Caco-2 (cell line): ENCODE measurements around the gene TCF7L2. TPM values are rescaled to one million over a fixed set of nuclear protein-coding genes. Genes with fewer than 3 reads are reported as not detected.

ENCODE experiments used
- BruUV-seq: library from RNA; stranded (reverse); fragments of 400-500 nt; replicated peaks from 2 replicates; lab custom pipeline; 2021; lab: Mats Ljungman, UMichigan
- CTCF ChIA-PET: fragments of 300-600 bp; sonication (Branson Sonifier 250); formaldehyde crosslinking; loops from one replicate; lab custom pipeline; 2022; ENCODE audit warnings: antibody characterized with exemption; lab: Charles Lee
- POLR2A ChIA-PET: fragments of 300-600 bp; sonication (Branson Sonifier 250); formaldehyde crosslinking; loops from one replicate; lab custom pipeline; 2022; ENCODE audit warnings: antibody characterized with exemption; lab: Charles Lee
- DNase-seq, 2 experiments: peaks; one replicate each; pipeline versions ENCODE4 v3.0.0 to v3.0.0-alpha.2; 2020 to 2022
- H3K27me3 ChIP-seq: replicated peaks from 2 replicates; pipeline ENCODE4 v1.6.0; 2011; ENCODE audit warnings: low read length; ENCODE audit not compliant: control insufficient read depth, insufficient read depth
- H3K36me3 ChIP-seq: 2 replicates; pipeline ENCODE4 v1.5.1; 2011; ENCODE audit warnings: low read length; ENCODE audit not compliant: control insufficient read depth, insufficient read depth
- H3K4me1 ChIP-seq: fragments of 250-450 bp; sonication (Bioruptor Pico); 2 replicates; pipeline ENCODE4 v1.5.1; 2020; ENCODE audit warnings: mild to moderate bottlenecking
- H3K4me3 ChIP-seq: 2 replicates; pipeline ENCODE4 v1.5.1; 2011; ENCODE audit warnings: low read depth, mild to moderate bottlenecking, control low read depth, low read length
- H3K9me3 ChIP-seq: fragments of 250-450 bp; sonication (Bioruptor Pico); 2 replicates; pipeline ENCODE4 v1.5.1; 2020; ENCODE audit warnings: mild to moderate bottlenecking, moderate library complexity
- H3K27ac Mint-ChIP-seq: one replicate; pipeline ENCODE4 v1.8.0; 2022; ENCODE audit warnings: mixed read lengths; ENCODE audit not compliant: unreplicated experiment
- H3K27me3 Mint-ChIP-seq: one replicate; pipeline ENCODE4 v1.8.0; 2022; ENCODE audit warnings: mixed read lengths; ENCODE audit not compliant: insufficient read depth, unreplicated experiment
- H3K36me3 Mint-ChIP-seq: one replicate; pipeline ENCODE4 v1.8.0; 2022; ENCODE audit warnings: mild to moderate bottlenecking, mixed read lengths; ENCODE audit not compliant: insufficient read depth, unreplicated experiment
- H3K4me1 Mint-ChIP-seq: one replicate; pipeline ENCODE4 v1.8.0; 2022; ENCODE audit warnings: low read depth, mixed read lengths; ENCODE audit not compliant: unreplicated experiment
- H3K4me3 Mint-ChIP-seq: one replicate; pipeline ENCODE4 v1.8.0; 2022; ENCODE audit warnings: mild to moderate bottlenecking, moderate library complexity, mixed read lengths; ENCODE audit not compliant: unreplicated experiment
- H3K9me3 Mint-ChIP-seq: one replicate; pipeline ENCODE4 v1.8.0; 2022; ENCODE audit warnings: mixed read lengths; ENCODE audit not compliant: unreplicated experiment
- intact Hi-C: fragments of 100-400 bp; cut with micrococcal nuclease; formaldehyde crosslinking; loops from one replicate; pipeline ENCODE4 v1.10.0; 2022; ENCODE audit not compliant: unreplicated experiment
- total RNA-seq: library from RNA; stranded (reverse); gene quantifications from 2 replicates; pipeline ENCODE4 v1.2.3, GENCODE V29; 2022
- TF ChIP-seq, protein P1 (sequence below), 2 experiments: fragments of 200-600 bp in 1 of 2; IDR thresholded peaks; 1 replicate in 1 of 2; 2 replicates in 1 of 2; pipeline versions ENCODE4 v1.5.1 to v1.8.0; 2011 to 2022; ENCODE audit warnings: antibody characterized with exemption in 1 of 2, control low read depth in 1 of 2, inconsistent platforms in 1 of 2, low read depth in 1 of 2, low read length in 1 of 2, mild to moderate bottlenecking in 1 of 2, moderate library complexity in 1 of 2; ENCODE audit not compliant: insufficient read depth in 1 of 2, severe bottlenecking in 1 of 2, unreplicated experiment in 1 of 2

Gene TCF7L2
- total RNA-seq, 1 experiment from 2014 or later: 45.4 TPM

DNA sequence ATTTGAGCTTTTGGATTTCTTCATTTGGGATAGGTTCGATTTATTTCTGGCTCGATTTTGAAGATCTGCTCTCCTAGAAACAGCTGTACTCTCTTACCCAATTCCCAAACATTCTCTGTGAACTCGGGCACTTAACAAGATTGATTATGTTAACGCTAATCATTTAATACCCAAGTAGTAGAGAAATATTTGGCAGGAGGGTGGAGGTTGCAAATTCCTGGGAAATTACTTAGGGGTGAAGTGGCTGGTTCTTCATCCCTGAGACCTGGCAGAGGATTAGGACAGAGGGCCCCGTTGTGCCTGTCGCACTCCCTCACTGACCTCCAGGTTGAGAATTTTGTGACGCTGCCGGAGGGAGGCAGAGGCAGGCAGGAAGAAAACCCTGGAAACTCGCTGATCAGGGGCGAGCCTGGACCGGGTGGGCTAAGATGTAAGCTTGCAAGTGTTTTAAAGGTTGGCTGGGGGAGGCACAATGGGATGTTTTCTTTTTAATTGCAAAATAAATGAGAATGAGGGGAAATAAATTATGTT is 182.6 kb downstream of the TCF7L2 start:
- intact Hi-C loops: no loop called here
- H3K27ac Mint-ChIP-seq: peak overlapping the region; percentile 77
- peaks cover 37% of the 10 kb centered on the region for H3K4me1 Mint-ChIP-seq
- H3K4me3 Mint-ChIP-seq: no peak overlapping the region
- ChIA-PET POLR2A (no interaction called here), CTCF (no interaction called here)
- Histone ChIP-seq H3K4me3 (no peak overlapping the region), H3K4me1 (peaks cover 4% of the 10 kb centered on the region; the same call in 1 of the 2 replicates), H3K27me3 (no peaks in the 10 kb centered on the region), H3K36me3 (no peaks in the 10 kb centered on the region), H3K9me3 (no peaks in the 10 kb centered on the region)
- TF ChIP-seq, protein P1, sequence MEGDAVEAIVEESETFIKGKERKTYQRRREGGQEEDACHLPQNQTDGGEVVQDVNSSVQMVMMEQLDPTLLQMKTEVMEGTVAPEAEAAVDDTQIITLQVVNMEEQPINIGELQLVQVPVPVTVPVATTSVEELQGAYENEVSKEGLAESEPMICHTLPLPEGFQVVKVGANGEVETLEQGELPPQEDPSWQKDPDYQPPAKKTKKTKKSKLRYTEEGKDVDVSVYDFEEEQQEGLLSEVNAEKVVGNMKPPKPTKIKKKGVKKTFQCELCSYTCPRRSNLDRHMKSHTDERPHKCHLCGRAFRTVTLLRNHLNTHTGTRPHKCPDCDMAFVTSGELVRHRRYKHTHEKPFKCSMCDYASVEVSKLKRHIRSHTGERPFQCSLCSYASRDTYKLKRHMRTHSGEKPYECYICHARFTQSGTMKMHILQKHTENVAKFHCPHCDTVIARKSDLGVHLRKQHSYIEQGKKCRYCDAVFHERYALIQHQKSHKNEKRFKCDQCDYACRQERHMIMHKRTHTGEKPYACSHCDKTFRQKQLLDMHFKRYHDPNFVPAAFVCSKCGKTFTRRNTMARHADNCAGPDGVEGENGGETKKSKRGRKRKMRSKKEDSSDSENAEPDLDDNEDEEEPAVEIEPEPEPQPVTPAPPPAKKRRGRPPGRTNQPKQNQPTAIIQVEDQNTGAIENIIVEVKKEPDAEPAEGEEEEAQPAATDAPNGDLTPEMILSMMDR (IDR thresholded peaks at IDR 0.05; ENCODE audit: insufficient read depth in 1 of 2, low read depth in 1 of 2, low read length in 1 of 2, severe bottlenecking in 1 of 2, unreplicated experiment in 1 of 2): no peak
- H3K36me3 Mint-ChIP-seq: peaks cover 41% of the 10 kb centered on the region
- H3K9me3 Mint-ChIP-seq: no peaks in the 10 kb centered on the region
- DNase-seq: no peak
- no peaks in the 10 kb centered on the region for H3K27me3 Mint-ChIP-seq
- no TSS peak for BruUV-seq

- Mint-ChIP-seq H3K36me3 (peaks cover 39% of the 10 kb centered on the region), H3K4me1 (peaks cover 35% of the 10 kb centered on the region), H3K4me3 (no peak overlapping the region), H3K27ac (peak overlapping the region; percentile 77), H3K27me3 (no peaks in the 10 kb centered on the region), H3K9me3 (no peaks in the 10 kb centered on the region)
- Histone ChIP-seq H3K4me3 (no peak overlapping the region), H3K9me3 (no peaks in the 10 kb centered on the region), H3K27me3 (no peaks in the 10 kb centered on the region), H3K36me3 (no peaks in the 10 kb centered on the region), H3K4me1 (peaks cover 4% of the 10 kb centered on the region; the same call in 1 of the 2 replicates)
- TF ChIP-seq, protein P1 (IDR thresholded peaks at IDR 0.05; ENCODE audit: insufficient read depth in 1 of 2, low read depth in 1 of 2, low read length in 1 of 2, severe bottlenecking in 1 of 2, unreplicated experiment in 1 of 2): no peak
- CTCF ChIA-PET: no interaction called here
- POLR2A ChIA-PET: no interaction called here
- no peak for DNase-seq
- intact Hi-C loops: no loop called here
- no TSS peak for BruUV-seq
These were observed 183.6 kb downstream of the TCF7L2 start for GRCh38 chr10:113133497-113134115.

DNA sequence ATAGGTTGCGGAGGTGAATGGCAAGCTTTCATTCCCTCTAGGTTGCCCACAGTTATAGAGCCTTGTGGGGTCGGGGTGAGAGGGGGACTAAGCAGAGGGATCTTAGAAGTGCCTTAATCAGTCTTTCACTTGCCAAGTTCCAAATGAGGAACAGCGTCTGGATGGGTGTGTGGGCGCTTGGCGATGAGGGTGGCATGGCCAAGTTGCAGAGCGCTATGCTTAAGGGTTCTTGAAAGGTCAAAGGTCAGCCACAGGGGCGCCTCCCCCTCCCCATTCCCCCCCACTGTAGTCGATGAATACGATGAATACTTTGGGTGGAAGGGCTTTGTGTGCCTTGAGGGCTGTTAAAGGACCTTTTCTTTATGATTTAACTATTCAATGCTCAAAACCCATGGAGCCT is 185.0 kb downstream of the TCF7L2 start:
- intact Hi-C loops: no loop called here
- H3K9me3 ChIP-seq: no peaks in the 10 kb centered on the region
- H3K36me3 Mint-ChIP-seq: peaks cover 34% of the 10 kb centered on the region
- POLR2A ChIA-PET: no interaction called here
- no TSS peak for BruUV-seq
- no peak for DNase-seq
- no peak overlapping the region for H3K4me3 ChIP-seq
- H3K4me1 Mint-ChIP-seq: peaks cover 34% of the 10 kb centered on the region
- TF ChIP-seq, protein P1 (IDR thresholded peaks at IDR 0.05; ENCODE audit: insufficient read depth in 1 of 2, low read depth in 1 of 2, low read length in 1 of 2, severe bottlenecking in 1 of 2, unreplicated experiment in 1 of 2): no peak
- H3K27me3 ChIP-seq: no peaks in the 10 kb centered on the region
- H3K27me3 Mint-ChIP-seq: no peaks in the 10 kb centered on the region
- H3K4me1 ChIP-seq: peaks cover 4% of the 10 kb centered on the region; the same call in 1 of the 2 replicates
- no peaks in the 10 kb centered on the region for H3K9me3 Mint-ChIP-seq
- CTCF ChIA-PET: no interaction called here
- no peak overlapping the region for H3K27ac Mint-ChIP-seq
- H3K4me3 Mint-ChIP-seq: no peak overlapping the region
- no peaks in the 10 kb centered on the region for H3K36me3 ChIP-seq
